GM21381 (cell line): ENCODE measurements around the gene SLC5A4.
"Not testable (repeated sequence)": the region's sequence is repeated elsewhere in the genome, so short reads cannot be mapped to it uniquely, and the experiment has no call there.

Source experiments
- ATAC-seq: cut with Tn5 transposase; IDR thresholded peaks from one replicate; pipeline ENCODE4 v1.9.1; 2021; ENCODE audit warnings: mild to moderate bottlenecking, moderate library complexity; ENCODE audit not compliant: unreplicated experiment

Gene SLC5A4

DNA sequence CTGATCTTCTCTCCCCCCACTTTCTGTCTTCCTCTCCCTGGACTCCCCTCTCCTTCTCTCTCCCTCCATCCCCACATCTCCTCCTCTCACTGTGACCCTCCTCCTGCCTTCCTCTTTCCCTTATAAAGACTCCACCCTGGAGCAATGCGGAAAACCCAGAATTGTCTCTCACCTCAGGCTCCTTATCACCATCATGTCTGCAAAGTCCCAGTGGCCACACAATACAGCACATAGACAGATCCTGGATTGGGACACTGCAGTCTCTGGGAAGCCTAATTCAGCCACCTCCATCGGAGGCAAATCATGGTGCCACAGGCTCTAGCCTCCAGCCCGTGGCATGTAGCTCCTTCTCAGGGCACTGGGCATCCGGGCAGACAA lies 53.0 kb downstream of the SLC5A4 start:
- no peak for ATAC-seq

GRCh38 chr22:32200752-32201151 lies 54.4 kb downstream of the SLC5A4 start:
- no peak for ATAC-seq

DNA sequence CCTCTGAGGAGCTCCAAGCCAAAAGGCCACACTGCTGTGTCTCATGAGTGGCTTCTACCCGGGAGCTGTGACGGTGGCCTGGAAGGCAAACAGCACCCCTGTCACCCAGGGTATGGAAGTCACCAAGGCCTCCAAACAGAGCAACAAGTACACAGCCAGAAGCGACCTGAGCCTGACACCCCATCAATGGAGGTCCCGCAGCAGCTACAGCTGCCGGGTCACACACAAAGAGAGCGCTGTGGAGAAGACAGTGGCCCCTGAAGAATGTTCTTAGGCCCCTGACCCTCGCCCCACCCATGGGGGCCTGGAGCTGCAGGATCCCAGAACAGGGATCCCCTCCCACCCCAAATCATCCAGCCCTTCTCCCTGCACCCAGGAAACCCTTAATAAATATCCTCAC lies 55.2 kb downstream of the SLC5A4 start:
- no peak for ATAC-seq

DNA sequence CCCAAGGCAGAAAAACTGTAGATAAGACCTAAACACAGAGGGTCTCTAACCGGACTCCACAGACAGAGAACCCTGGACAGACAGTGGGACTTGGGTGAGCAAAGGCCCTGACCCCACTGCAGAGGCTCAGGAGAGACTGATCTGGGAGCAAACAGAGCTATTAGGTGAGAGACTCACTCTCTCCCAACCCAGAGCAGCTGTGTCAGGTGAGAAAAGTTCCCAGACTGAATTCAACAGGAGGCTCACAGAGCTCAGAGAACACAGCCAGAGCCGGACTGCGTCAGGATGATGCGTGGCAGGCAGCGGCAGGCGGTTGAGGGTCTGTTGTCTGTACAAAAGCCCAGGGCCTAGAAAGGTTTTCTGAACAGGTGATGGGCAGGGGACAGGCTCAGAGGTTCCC lies 55.8 kb downstream of the SLC5A4 start:
- ATAC-seq: no peak

DNA sequence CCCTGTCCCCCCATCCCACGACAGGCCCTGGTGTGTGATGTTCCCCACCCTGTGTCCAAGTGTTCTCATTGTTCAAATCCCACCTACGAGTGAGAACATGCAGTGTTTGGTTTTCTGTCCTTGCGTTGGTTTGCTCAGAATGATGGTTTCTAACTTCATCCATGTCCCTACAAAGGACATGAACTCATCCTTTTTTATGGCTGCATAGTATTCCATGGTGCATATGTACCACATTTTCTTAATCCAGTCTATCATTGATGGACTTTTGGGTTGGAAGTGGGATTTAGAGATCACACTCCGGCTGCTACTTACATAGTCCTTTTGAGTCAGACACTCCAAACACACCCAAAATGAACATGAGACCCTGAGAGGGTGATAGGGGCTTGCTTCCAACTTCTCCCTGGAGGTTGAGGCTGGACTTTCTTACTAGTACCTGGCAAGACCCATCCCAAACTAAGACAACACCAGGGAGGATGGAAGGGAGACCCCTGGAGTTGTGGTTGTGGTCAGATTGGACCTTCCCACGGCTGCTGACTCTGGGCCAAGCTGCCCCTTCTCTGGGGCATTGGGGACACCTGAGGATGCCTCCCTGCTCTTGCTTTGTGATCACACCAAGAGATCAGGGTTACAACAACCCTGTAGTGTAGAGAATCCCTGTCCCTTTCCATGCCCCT lies 57.5 kb downstream of the SLC5A4 start:
- ATAC-seq: not testable (repeated sequence)

DNA sequence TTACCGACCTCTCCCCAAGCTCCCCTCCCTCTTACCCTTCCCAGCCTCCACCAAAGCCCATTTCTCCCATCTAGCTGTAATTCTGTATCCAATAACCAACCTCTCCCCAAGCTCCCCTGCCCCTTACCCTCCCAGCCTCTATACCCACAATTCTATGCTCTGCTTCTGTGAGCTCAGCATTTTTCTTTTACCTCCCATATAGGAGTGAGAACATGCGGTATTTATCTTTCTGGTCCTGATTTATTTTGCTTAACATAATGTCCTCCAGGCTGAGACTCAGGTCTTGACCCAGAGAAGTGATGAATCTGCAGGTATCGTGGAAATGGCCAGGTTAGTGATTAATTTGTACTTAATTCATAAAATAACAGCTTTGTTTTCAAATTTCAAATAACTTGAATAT lies 59.2 kb downstream of the SLC5A4 start:
- ATAC-seq: not testable (repeated sequence)

GRCh38 chr22:32193346-32193745 lies 61.8 kb downstream of the SLC5A4 start:
- ATAC-seq: not testable (repeated sequence)

DNA sequence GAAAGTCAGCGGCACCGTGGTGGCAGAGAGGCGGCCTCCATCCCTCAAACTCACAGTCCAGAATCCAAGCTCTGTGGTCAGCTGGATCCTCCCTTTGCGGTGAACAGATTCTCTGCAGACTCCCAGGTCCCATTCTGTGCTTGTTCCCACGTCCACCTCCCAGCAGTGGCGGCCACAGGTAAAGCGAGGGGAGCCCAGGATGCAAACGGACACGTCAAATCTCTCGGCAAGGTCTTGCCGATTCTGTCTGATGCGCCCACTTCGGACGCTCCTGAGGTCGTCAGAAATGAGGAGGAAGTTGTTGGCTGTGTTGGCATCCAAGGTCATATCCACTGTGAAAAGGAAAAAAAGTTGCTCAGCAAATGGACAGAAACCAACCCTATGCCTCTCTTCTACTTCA lies 64.1 kb downstream of the SLC5A4 start:
- not testable (repeated sequence) for ATAC-seq

DNA sequence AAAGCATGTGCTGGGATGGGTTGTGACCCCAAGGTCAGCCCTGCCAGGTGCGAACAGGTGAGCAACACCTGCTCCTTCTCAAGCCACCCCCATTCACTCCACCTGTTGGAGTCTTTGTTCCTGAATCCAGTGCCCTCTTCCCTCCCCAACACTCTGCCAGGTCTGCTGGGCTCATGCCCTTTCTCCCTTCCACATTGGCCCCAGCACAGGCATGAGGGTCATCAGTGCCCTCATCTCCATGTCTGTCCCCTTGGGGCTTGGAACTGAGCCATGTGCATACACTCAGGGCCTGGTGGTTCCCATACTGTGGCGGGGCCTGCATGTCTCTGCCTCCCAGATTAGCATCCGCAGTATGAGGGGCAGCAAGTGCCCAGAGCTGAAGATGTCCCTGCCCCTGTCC lies 69.3 kb downstream of the SLC5A4 start:
- no peak for ATAC-seq

- ATAC-seq: no peak
Measured at GRCh38 chr22:32183625-32184024, 71.5 kb downstream of the SLC5A4 start.

GRCh38 chr22:32181043-32181442 lies 74.1 kb downstream of the SLC5A4 start:
- ATAC-seq: no peak

- no peak for ATAC-seq
Measured at GRCh38 chr22:32177221-32177765, 77.9 kb downstream of the SLC5A4 start.

GRCh38 chr22:32175683-32176644 lies 79.2 kb downstream of the SLC5A4 start:
- no peak for ATAC-seq

GRCh38 chr22:32175115-32175514 lies 80.0 kb downstream of the SLC5A4 start:
- ATAC-seq: no peak
